ENCODE measurements around the gene CAPN12.

CAPN12 gene

GRCh38 chr19:38695832-38696728 is 48.2 kb downstream of the CAPN12 start:
- peaks cover 10% of the 10 kb centered on the region for H3K36me3 ChIP-seq (ENCODE audit: control insufficient read depth, insufficient read depth, low read length)
- no peaks in the 10 kb centered on the region for H3K27me3 ChIP-seq (replicated peaks; ENCODE audit: control insufficient read depth, insufficient read depth, low read length)
- no peak for DNase-seq (ENCODE audit: extremely low read depth, insufficient read length)
- TF ChIP-seq CTCF (IDR thresholded peaks at IDR 0.05; ENCODE audit: insufficient read depth, low read length, poor library complexity, severe bottlenecking), result no peak
- H3K4me3 ChIP-seq (replicated peaks; ENCODE audit: low read depth, low read length), result no peak overlapping the region

- H3K36me3 ChIP-seq (ENCODE audit: control insufficient read depth, insufficient read depth, low read length), result peaks cover 5% of the 10 kb centered on the region
- no peaks in the 10 kb centered on the region for H3K27me3 ChIP-seq (replicated peaks; ENCODE audit: control insufficient read depth, insufficient read depth, low read length)
- TF ChIP-seq CTCF (IDR thresholded peaks at IDR 0.05; ENCODE audit: insufficient read depth, low read length, poor library complexity, severe bottlenecking), result no peak
- DNase-seq (ENCODE audit: extremely low read depth, insufficient read length), result no peak
- H3K4me3 ChIP-seq (replicated peaks; ENCODE audit: low read depth, low read length), result no peak overlapping the region
These were observed 49.0 kb downstream of the CAPN12 start for GRCh38 chr19:38695317-38695683.

GRCh38 chr19:38693380-38694223 is 50.7 kb downstream of the CAPN12 start:
- TF ChIP-seq CTCF (IDR thresholded peaks at IDR 0.05; ENCODE audit: insufficient read depth, low read length, poor library complexity, severe bottlenecking), result no peak
- Histone ChIP-seq H3K27me3 (replicated peaks; ENCODE audit: control insufficient read depth, insufficient read depth, low read length) (no peaks in the 10 kb centered on the region), H3K36me3 (ENCODE audit: control insufficient read depth, insufficient read depth, low read length) (no peaks in the 10 kb centered on the region; the same call in none of the 2 replicates), H3K4me3 (replicated peaks; ENCODE audit: low read depth, low read length) (no peak overlapping the region)
- no peak for DNase-seq (ENCODE audit: extremely low read depth, insufficient read length)

- Histone ChIP-seq H3K27me3 (replicated peaks; ENCODE audit: control insufficient read depth, insufficient read depth, low read length) (no peaks in the 10 kb centered on the region), H3K36me3 (ENCODE audit: control insufficient read depth, insufficient read depth, low read length) (no peaks in the 10 kb centered on the region; the same call in none of the 2 replicates), H3K4me3 (replicated peaks; ENCODE audit: low read depth, low read length) (no peak overlapping the region)
- TF ChIP-seq CTCF (IDR thresholded peaks at IDR 0.05; ENCODE audit: insufficient read depth, low read length, poor library complexity, severe bottlenecking), result no peak
- no peak for DNase-seq (ENCODE audit: extremely low read depth, insufficient read length)
These were observed 51.6 kb downstream of the CAPN12 start for GRCh38 chr19:38692458-38693379.

GRCh38 chr19:38691938-38692457 is 52.3 kb downstream of the CAPN12 start:
- DNase-seq (ENCODE audit: extremely low read depth, insufficient read length), result no peak
- TF ChIP-seq CTCF (IDR thresholded peaks at IDR 0.05; ENCODE audit: insufficient read depth, low read length, poor library complexity, severe bottlenecking), result no peak
- Histone ChIP-seq H3K4me3 (replicated peaks; ENCODE audit: low read depth, low read length) (no peak overlapping the region), H3K27me3 (replicated peaks; ENCODE audit: control insufficient read depth, insufficient read depth, low read length) (no peaks in the 10 kb centered on the region), H3K36me3 (ENCODE audit: control insufficient read depth, insufficient read depth, low read length) (no peaks in the 10 kb centered on the region; the same call in none of the 2 replicates)

All from GM06990 (cell line).